Measurements from ENCODE around the gene IZUMO2.
A peak's percentile ranks its signal among the peaks of the same experiment; 100 is the strongest.
"Not testable (repeated sequence)": the region's sequence is repeated elsewhere in the genome, so short reads cannot be mapped to it uniquely, and the experiment has no call there.

IZUMO2 gene

GRCh38 chr19:50184196-50184595 lies 21.1 kb upstream of the IZUMO2 start:
- no peak for DNase-seq (ENCODE audit: low read depth)

GRCh38 chr19:50181121-50181520 lies 18.0 kb upstream of the IZUMO2 start:
- no peak for DNase-seq (ENCODE audit: low read depth)

- DNase-seq (ENCODE audit: low read depth), result no peak
Measured at GRCh38 chr19:50178859-50179537, 15.9 kb upstream of the IZUMO2 start.

DNA sequence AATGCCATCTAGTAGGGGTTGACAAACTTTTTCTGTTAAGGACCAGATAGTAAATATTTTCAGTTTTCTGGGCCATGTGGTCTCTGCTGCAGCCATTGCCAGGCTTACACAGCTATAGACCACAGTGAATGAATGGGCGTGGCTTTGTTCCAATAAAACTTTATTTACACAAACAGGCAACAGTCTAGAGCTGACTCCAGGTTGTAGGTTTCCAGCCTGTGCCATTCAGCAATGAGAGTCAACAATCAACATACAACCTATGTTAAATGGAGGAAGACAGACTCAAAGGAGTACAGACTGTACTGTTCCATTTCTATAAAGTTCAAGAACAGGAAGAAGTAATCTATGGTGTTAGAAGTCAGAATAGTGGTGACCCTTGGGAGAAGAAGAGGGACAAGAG lies 15.2 kb upstream of the IZUMO2 start:
- DNase-seq (ENCODE audit: low read depth), result no peak

GRCh38 chr19:50176775-50177174 lies 13.7 kb upstream of the IZUMO2 start:
- no peak for DNase-seq (ENCODE audit: low read depth)

- DNase-seq (ENCODE audit: low read depth), result no peak
Measured at GRCh38 chr19:50175924-50176323, 12.8 kb upstream of the IZUMO2 start.

GRCh38 chr19:50174100-50174793 lies 11.2 kb upstream of the IZUMO2 start:
- no peak for DNase-seq (ENCODE audit: low read depth)

GRCh38 chr19:50173127-50173526 lies 10.0 kb upstream of the IZUMO2 start:
- DNase-seq (ENCODE audit: low read depth), result no peak

DNA sequence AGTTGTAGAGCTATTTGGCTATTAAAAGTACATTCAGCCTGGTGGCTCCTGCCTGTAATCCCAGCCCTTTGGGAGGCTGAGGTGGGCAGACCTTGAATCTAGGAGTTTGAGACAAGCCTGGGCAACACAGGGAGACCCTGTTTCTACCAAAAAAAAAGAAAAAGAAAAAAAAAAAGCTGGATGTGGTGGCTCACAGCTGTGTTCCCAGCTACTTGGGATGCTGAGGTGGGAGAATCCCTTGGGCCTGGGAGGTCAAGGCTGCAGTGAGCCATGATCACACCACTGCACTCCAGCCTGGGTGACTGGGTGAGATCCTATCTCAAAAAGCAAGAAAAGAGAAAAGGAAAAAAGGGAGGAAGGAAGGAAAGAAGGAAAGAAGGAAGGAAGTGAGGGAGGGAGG lies 9.6 kb upstream of the IZUMO2 start:
- no peak for DNase-seq (ENCODE audit: low read depth)

DNA sequence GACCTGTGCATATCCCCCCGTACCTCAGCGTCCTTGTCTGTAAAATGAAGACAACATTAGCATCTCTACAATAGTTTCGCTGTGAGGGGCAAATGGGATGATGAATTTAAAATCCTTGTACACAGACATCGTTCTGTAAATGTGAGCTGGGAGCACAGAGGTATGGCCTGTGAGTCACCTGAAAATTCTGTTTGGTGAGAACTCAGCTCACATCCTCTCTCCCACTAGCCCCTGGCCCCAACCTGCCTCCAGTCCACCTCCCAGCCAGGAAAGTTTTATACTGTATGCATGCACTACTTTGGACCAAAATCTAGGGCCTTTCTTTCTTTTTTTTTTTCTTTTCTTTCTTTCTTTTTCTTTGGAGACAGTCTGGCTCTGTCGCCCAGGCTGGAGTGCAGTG lies 8.7 kb upstream of the IZUMO2 start:
- DNase-seq (ENCODE audit: low read depth), result no peak

DNA sequence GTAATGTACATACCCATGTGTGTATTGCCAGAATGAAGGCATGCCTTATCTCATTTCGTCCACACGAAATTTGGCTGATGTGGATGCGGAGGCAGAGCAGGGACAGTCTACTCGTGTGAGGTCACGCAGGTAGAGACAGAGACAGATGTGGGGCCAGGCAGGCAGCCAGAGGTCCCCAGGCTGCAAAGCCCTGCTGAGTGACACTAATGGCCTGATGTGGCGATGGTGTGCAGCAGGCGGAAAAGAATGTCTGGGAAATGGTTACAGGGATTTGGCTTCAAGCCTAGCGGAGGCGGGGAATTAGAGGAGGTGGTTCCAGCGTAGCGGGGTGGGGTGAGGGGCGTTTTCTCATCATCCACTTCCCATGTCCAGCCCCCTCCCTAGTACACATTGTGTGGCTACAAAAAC lies 4.2 kb upstream of the IZUMO2 start:
- DNase-seq (ENCODE audit: low read depth), result no peak

GRCh38 chr19:50159078-50159477 lies 4.0 kb downstream of the IZUMO2 start:
- DNase-seq (ENCODE audit: low read depth), result no peak

DNA sequence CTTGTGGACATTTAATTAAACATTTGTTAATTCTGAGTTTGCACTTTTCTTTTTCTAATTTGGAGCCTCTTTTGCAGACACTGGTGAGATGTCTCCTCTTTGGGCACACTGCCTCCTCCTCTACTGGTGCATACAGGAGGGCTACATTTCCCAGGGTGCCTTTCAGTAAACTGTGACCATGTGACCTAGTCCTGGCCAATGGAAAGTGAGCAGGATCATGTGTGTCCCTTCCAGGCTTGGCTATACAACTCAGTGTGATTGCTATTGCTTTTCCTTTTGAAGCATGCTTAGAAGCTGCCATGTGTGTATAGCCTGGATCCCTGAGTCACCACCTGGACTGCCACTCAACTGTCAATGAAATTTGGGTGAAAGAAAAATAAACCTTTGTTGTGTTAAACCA lies 4.5 kb downstream of the IZUMO2 start:
- no peak for DNase-seq (ENCODE audit: low read depth)

DNA sequence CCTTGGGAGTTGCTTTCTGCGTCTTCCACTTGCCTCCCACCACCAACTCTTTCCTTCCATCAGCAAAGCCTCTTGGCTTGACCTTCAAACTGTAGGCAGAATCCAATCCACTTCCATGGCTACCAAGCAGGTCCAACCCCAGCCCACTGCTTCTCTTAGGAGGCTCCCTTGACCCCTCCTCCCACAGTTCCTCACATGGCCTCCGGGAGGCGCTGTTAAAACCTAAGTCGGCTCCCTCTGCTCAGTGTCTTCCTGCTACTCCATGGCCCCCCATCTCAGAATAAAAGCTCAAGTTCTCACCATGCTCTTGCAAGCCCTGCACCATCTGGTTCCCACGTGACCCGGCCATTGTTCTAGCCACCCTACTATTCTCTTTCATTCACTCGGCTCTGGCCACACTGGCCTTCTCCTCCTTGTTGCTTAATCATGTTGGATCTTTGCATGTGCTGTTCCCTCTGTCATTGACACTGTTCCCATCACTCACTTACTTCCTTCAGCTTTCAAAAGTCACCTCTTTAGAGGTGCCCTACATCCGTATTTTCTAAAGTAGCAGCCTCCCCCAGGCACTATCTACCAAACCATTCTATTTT lies 7.5 kb downstream of the IZUMO2 start:
- no peak for DNase-seq (ENCODE audit: low read depth)

DNA sequence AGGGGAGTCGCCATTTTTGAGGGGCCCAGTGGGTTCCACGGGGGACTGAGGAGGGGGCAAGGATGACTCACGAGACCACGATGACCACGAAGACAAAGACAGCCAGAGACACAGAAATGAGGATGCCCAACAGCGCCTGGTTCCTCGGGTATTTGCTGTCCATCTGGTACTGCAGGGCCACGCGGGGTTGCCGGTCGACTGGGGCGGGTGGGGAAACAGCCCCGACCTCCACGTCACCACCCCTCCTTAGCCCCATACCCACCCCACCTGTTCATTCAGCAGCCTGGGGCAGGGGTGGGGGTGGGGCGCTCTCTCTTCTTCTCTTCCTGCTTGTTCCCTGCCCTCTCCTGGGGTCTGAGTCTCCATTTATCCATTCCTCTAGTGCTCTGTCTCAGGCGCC lies 8.6 kb downstream of the IZUMO2 start:
- DNase-seq (ENCODE audit: low read depth), result no peak

- DNase-seq (ENCODE audit: low read depth), result no peak
Measured at GRCh38 chr19:50152578-50152977, 10.5 kb downstream of the IZUMO2 start.

DNA sequence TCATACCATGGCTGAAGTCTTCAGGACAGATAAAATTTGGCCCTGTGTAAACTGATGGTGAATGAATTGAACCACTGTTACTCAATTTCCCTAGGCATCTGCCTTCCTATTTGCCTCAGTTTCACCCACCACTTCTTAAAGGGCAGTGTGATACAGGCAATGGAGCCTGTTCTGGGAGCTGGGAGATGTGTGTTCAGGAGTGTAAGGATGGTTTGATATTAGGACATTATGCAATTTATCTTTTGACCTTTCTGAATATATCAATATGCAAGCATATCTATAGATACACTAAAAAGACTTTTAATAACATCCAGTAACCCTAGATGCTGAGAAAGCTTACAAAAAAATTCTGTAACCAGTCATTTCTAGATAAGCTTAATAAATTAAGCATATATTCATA lies 14.6 kb downstream of the IZUMO2 start:
- no peak for DNase-seq (ENCODE audit: low read depth)

- DNase-seq (ENCODE audit: low read depth), result peak; percentile 23
Measured at GRCh38 chr19:50147462-50148423, 15.3 kb downstream of the IZUMO2 start.

DNA sequence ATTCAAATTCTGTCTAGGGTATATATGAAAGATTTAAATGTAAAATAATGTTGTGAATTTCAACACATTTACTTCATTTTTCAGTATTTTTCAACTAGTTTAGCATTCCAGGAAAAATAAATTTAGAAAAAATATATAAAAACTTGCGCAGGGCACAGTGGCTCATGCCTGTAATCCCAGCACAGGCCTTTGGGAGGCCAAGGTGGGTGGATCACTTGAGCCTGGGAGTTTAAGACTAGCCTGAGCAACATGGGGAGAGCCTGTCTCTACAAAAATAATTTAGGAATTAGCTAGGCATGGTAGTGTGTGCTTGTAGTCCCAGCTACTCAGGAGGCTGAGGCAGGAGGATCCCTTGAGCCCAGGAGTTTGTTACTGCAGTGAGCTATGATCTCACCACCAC lies 21.2 kb downstream of the IZUMO2 start:
- not testable (repeated sequence) for DNase-seq (ENCODE audit: low read depth)

GRCh38 chr19:50140118-50140845 lies 22.8 kb downstream of the IZUMO2 start:
- not testable (repeated sequence) for DNase-seq (ENCODE audit: low read depth)

DNA sequence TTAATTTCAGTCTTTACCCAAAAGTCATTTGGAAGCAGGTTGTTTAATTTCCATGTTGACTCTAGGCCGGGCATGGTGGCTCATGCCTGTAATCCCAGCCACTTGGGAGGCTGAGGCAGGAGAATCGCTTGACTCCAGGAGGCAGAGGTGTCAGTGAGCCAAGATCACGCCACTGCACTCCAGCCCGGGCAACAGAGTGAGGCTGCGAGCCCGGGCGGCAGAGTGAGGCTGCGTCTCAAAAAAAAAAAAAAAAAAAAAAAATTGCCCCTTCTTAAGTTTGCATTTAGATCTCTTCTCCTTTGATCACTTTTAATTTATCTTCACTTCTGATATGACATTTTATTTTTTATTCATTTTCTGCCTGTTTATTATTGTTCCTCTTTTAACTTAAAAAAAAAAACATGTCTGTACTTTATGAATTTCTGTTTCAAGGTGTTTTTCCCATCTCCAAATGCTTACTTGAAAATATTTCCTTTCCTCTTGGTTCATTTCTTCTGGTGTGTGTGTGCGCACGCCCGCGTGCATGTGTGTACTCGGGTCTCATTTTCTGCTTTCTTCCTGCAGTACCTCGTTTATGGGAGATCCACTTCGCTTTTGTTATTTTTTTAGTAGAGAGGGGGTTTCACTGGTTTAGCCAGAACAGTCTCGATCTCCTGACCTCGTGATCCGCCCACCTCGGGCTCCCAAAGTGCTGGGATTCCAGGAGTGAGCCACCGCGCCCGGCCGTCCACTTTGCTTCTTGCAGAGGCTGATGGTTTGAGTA lies 26.3 kb downstream of the IZUMO2 start:
- DNase-seq (ENCODE audit: low read depth), result not testable (repeated sequence)

Measured in stimulated activated CD8-positive, alpha-beta memory T cell treated with anti-CD3 and anti-CD28 coated beads, Interleukin-12 subunit alpha, Interleukin-12 subunit beta, amount 100 ng/mL, for 1 hour (primary cell).